Neuronal stem cell (in vitro differentiated cells): ENCODE measurements around the gene SYNGR4.

Experiments used
- DNase-seq: peaks from one replicate; pipeline ENCODE4 v3.0.0-alpha.2; 2013; ENCODE audit warnings: low spot score
- H2AFZ ChIP-seq: one replicate; pipeline ENCODE4 v1.6.1; 2013; ENCODE audit warnings: mild to moderate bottlenecking, low read length, inconsistent platforms
- H2AK5ac ChIP-seq: 2 replicates; pipeline ENCODE4 v1.6.1; 2013; ENCODE audit warnings: low read depth, mild to moderate bottlenecking, inconsistent platforms, low read length, moderate library complexity, mixed read lengths
- H2BK120ac ChIP-seq: 2 replicates; pipeline ENCODE4 v1.6.1; 2013; ENCODE audit warnings: low read depth, mild to moderate bottlenecking, inconsistent platforms, low read length, moderate library complexity, mixed read lengths
- H2BK12ac ChIP-seq: one replicate; pipeline ENCODE4 v1.6.1; 2013; ENCODE audit warnings: low read length, inconsistent platforms
- H2BK15ac ChIP-seq: 2 replicates; pipeline ENCODE4 v1.6.1; 2013; ENCODE audit warnings: mild to moderate bottlenecking, low read length, inconsistent platforms, mixed read lengths
- H2BK5ac ChIP-seq: one replicate; pipeline ENCODE4 v1.6.1; 2013; ENCODE audit warnings: inconsistent platforms, mild to moderate bottlenecking, low read length, moderate library complexity
- H3K14ac ChIP-seq: one replicate; pipeline ENCODE4 v1.6.1; 2013; ENCODE audit warnings: low read length, inconsistent platforms
- H3K18ac ChIP-seq: 2 replicates; pipeline ENCODE4 v1.6.1; 2013; ENCODE audit warnings: low read length, inconsistent platforms
- H3K23ac ChIP-seq: 2 replicates; pipeline ENCODE4 v1.6.1; 2013; ENCODE audit warnings: low read depth, mild to moderate bottlenecking, mixed read lengths, low read length, inconsistent platforms; ENCODE audit not compliant: poor library complexity
- H3K27ac ChIP-seq: replicated peaks from 3 replicates; pipeline ENCODE4 v1.5.1; 2013; ENCODE audit warnings: low read length, inconsistent platforms
- H3K27me3 ChIP-seq, 3 experiments: 2 replicates each; pipeline ENCODE4 v1.6.1; 2013; ENCODE audit warnings: low read length in 3 of 3, mild to moderate bottlenecking in 2 of 3, inconsistent platforms in 1 of 3, low read depth in 1 of 3, mixed read lengths in 1 of 3, moderate library complexity in 1 of 3; ENCODE audit not compliant: control insufficient read depth in 3 of 3, insufficient read depth in 3 of 3
- H3K36me3 ChIP-seq, 2 donors: replicated peaks in 1 of 2; 2 replicates each; pipeline ENCODE4 v1.6.1; 2013; ENCODE audit warnings: low read length in 2 of 2; ENCODE audit not compliant: control insufficient read depth in 2 of 2, insufficient read depth in 2 of 2
- H3K4ac ChIP-seq: 2 replicates; pipeline ENCODE4 v1.6.1; 2013; ENCODE audit warnings: inconsistent platforms, mild to moderate bottlenecking, low read length, moderate library complexity
- H3K4me1 ChIP-seq, 2 donors: 1 replicate in 1 of 2; 2 replicates in 1 of 2; pipeline ENCODE4 v1.6.1; 2013; ENCODE audit warnings: low read length in 2 of 2, low read depth in 1 of 2; ENCODE audit not compliant: control insufficient read depth in 2 of 2, insufficient read depth in 1 of 2
- H3K4me2 ChIP-seq: one replicate; pipeline ENCODE4 v1.6.1; 2013; ENCODE audit warnings: mild to moderate bottlenecking, low read length, inconsistent platforms; ENCODE audit not compliant: insufficient read depth, poor library complexity, severe bottlenecking
- H3K4me3 ChIP-seq, 2 donors: 2 replicates each; pipeline ENCODE4 v1.5.1; 2013; ENCODE audit warnings: low read length in 2 of 2, mild to moderate bottlenecking in 2 of 2, inconsistent platforms in 1 of 2, moderate library complexity in 1 of 2
- H3K79me1 ChIP-seq: one replicate; pipeline ENCODE4 v1.6.1; 2013; ENCODE audit warnings: low read depth, mild to moderate bottlenecking, inconsistent platforms, low read length, moderate library complexity
- H3K9ac ChIP-seq: one replicate; pipeline ENCODE4 v1.6.1; 2013; ENCODE audit warnings: mild to moderate bottlenecking, low read depth, low read length, inconsistent platforms; ENCODE audit not compliant: poor library complexity
- H3K9me3 ChIP-seq, 2 donors: replicated peaks in 1 of 2; 2 replicates each; pipeline versions ENCODE3 to v1.6.1; 2013; ENCODE audit warnings: low read length in 2 of 2, mild to moderate bottlenecking in 2 of 2, inconsistent platforms in 1 of 2, low read depth in 1 of 2, mixed read lengths in 1 of 2, moderate library complexity in 1 of 2; ENCODE audit not compliant: control insufficient read depth in 2 of 2, insufficient read depth in 1 of 2
- H4K8ac ChIP-seq: one replicate; pipeline ENCODE4 v1.6.1; 2013; ENCODE audit warnings: low read depth, mild to moderate bottlenecking, inconsistent platforms, low read length, moderate library complexity
- H4K91ac ChIP-seq: one replicate; pipeline ENCODE4 v1.6.1; 2013; ENCODE audit warnings: low read length, low read depth, mild to moderate bottlenecking, inconsistent platforms; ENCODE audit not compliant: poor library complexity
- WGBS, 2 donors: extraction: QIAGEN DNeasy Blood & Tissue Kit; methylation state at CpG; one replicate each; pipeline ENCODE4 v1.1.7; 2013; ENCODE audit warnings: missing lambda C conversion rate in 2 of 2, mixed read lengths in 1 of 2; ENCODE audit not compliant: insufficient read length in 2 of 2, insufficient replicate concordance in 1 of 2; ENCODE audit errors: extremely low coverage in 2 of 2; 5-methylcytosine and 5-hydroxymethylcytosine counted together

The SYNGR4 gene

DNA sequence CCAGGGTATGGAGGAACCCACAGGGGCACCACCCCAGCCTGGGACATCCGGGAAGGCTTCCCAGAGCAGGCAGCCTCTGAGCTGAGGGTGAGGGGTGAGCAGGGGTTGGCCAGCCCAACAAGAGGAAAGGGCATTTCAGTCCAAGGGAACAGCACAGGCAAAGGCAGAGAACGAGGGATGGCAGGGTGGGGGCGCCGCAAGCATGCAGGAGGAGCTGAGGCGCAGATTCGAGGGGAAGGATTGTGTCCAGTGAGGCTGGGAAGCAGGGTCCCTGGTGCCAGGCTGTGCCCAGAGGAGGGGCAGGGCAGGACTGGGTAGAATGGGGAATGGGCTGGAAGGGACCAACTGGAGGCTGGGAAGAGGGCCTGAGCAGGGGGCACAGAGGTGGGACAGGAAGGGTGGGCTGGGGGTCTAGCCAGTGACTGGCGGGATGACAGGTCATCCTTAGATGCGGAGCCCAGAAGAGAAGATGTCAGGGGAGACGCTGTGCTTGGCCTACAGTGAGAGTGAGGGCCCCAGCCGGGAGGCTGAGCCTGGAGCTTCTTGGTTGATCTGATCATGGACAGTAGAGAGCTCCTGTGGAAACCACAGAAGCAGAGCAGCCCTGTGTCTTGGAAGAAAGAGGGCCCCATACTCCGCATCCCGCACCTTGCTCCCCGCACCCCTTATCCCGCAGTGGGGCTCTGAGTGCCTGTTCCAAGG lies 25.2 kb upstream of the SYNGR4 start:
- peak overlapping the region; percentile 95 for H2AK5ac ChIP-seq
- DNase-seq, result no peak
- no peak overlapping the region for H3K4ac ChIP-seq
- H3K36me3 ChIP-seq, result no peaks in the 10 kb centered on the region
- no peak overlapping the region for H3K4me2 ChIP-seq
- no peak overlapping the region for H3K4me3 ChIP-seq
- no peaks in the 10 kb centered on the region for H3K4me1 ChIP-seq
- peak overlapping the region; percentile 30 for H3K9ac ChIP-seq
- WGBS, 2 donors, result no CpG with 5 or more reads among the region's 14 CpGs
- H3K18ac ChIP-seq, result peak overlapping the region; percentile 71
- H2BK5ac ChIP-seq, result no peak overlapping the region
- H3K79me1 ChIP-seq, result no peaks in the 10 kb centered on the region
- no peak overlapping the region for H2BK120ac ChIP-seq
- peak overlapping the region; percentile 81 for H2BK15ac ChIP-seq
- H3K14ac ChIP-seq, result peak overlapping the region; percentile 89
- peak overlapping the region; percentile 16 for H2BK12ac ChIP-seq
- H3K27ac ChIP-seq, result no peak overlapping the region
- peaks cover 0 to 10% (median 0%) of the 10 kb centered on the region in 3 experiments for H3K27me3 ChIP-seq
- H2AFZ ChIP-seq, result no peak overlapping the region
- H4K91ac ChIP-seq, result no peak overlapping the region
- peak overlapping the region; percentile 91 for H3K23ac ChIP-seq
- no peak overlapping the region for H4K8ac ChIP-seq
- no peaks in the 10 kb centered on the region for H3K9me3 ChIP-seq

DNA sequence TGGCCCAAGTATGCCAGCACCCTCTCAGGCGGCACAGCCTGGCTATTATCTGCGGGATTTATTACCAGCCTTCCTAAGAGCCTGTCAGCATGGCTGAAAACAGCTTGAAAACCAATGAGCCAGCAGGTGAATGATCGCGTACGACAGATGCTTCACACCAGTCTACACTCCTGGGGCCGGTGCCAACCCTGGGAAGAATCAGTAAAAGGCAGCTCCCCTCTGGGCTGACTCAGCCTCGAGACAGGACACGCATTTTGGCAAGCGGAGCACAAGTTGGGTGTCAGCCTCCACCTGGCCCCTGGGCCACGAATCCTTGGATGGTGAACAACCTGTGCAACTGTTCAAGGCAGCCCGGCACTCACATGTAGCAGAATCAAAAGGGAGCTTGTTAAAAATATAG lies 23.2 kb upstream of the SYNGR4 start:
- no peak overlapping the region for H3K27ac ChIP-seq
- no peak overlapping the region for H2BK120ac ChIP-seq
- no peak overlapping the region for H2AFZ ChIP-seq
- no peak overlapping the region for H2BK5ac ChIP-seq
- no peak overlapping the region for H3K9ac ChIP-seq
- H3K18ac ChIP-seq, result no peak overlapping the region
- H3K27me3 ChIP-seq, result peaks cover 0 to 10% (median 0%) of the 10 kb centered on the region in 3 experiments
- no peak overlapping the region for H4K8ac ChIP-seq
- no peaks in the 10 kb centered on the region for H3K9me3 ChIP-seq
- WGBS, 2 donors, result no CpG with 5 or more reads among the region's 11 CpGs
- DNase-seq, result no peak
- no peak overlapping the region for H3K4me3 ChIP-seq
- no peaks in the 10 kb centered on the region for H3K4me1 ChIP-seq
- no peak overlapping the region for H3K4me2 ChIP-seq
- no peak overlapping the region for H2BK12ac ChIP-seq
- H3K23ac ChIP-seq, result no peak overlapping the region
- H3K4ac ChIP-seq, result no peak overlapping the region
- H3K79me1 ChIP-seq, result no peaks in the 10 kb centered on the region
- peak overlapping the region; percentile 11 for H2AK5ac ChIP-seq
- no peak overlapping the region for H4K91ac ChIP-seq
- H2BK15ac ChIP-seq, result no peak overlapping the region
- no peak overlapping the region for H3K14ac ChIP-seq
- no peaks in the 10 kb centered on the region for H3K36me3 ChIP-seq

DNA sequence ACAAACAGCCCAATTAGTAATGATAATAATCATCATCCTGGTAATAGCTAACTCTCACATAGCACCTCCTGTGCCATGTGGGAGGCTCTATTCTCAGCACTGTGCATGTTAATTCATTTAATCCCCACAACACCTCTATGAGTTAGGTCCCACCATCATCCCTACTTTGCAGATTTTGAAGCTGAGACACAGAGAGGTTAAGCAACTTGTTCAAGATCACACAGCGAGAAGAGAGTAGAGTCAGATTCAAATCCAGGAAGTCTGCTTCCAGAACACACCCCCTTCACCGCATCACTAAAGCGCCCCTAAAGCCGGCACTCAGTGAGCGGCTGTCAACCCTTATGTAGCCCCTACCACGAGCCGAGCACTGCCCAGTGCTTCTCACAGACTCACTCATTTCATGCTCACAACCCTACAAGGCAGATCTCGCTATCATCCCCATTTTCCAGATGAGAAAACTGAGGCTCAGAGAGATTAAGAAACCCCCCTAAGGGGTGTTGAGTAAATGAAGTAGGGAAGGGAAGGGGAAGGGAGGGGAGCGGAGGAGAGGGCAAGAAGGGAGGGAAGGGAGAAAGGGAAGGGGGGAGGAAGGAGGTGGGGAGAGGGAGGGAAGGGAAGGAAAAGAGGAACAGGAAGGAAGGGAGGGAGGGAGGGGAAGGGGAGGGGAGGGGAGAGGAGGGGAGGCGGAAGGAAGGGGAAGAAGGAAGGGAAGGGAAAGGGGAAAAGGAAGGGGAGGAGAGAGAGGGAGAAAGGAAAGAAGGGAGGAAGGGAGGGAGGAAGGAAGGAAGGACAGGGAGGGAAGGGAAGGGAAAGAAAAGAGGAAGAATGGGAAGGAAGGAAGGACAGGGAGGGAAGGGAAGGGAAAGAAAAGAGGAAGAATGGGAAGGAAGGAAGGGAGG lies 22.4 kb upstream of the SYNGR4 start:
- Histone ChIP-seq H2AFZ (no peak overlapping the region), H3K4me3 (no peak overlapping the region), H3K36me3 (no peaks in the 10 kb centered on the region), H4K8ac (no peak overlapping the region), H3K23ac (no peak overlapping the region), H4K91ac (no peak overlapping the region), H3K4ac (no peak overlapping the region), H2BK5ac (no peak overlapping the region), H2BK12ac (no peak overlapping the region), H3K9me3 (no peaks in the 10 kb centered on the region), H2BK120ac (no peak overlapping the region), H3K27ac (no peak overlapping the region), H3K27me3 (peaks cover 0 to 10% (median 0%) of the 10 kb centered on the region in 3 experiments), H3K14ac (no peak overlapping the region), H2BK15ac (no peak overlapping the region), H3K18ac (no peak overlapping the region), H3K4me1 (no peaks in the 10 kb centered on the region), H3K4me2 (no peak overlapping the region), H2AK5ac (peak overlapping the region; percentile 75), H3K9ac (no peak overlapping the region), H3K79me1 (no peaks in the 10 kb centered on the region)
- no CpG with 5 or more reads among the region's 10 CpGs for WGBS, 2 donors
- DNase-seq, result no peak

DNA sequence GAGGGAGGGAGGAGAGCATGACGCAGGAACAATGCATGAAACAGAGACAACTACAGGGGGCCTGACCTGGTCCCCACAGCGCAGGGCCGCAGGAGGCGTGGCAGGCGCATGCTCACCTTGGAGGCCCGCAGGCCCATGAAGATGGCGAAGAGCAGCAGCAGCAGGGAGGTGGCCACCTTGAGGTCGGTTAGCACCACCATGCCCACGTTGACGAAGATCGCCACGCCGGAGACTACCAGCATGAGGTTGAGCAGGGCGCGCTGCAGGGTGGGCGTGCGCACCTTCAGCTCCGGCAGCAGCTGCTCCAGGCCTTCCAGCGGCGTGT lies 21.8 kb upstream of the SYNGR4 start:
- H3K23ac ChIP-seq, result peak overlapping the region; percentile 58
- H3K9ac ChIP-seq, result peak overlapping the region; percentile 70
- H3K9me3 ChIP-seq, result no peaks in the 10 kb centered on the region
- no CpG with 5 or more reads among the region's 20 CpGs for WGBS, 2 donors
- H2BK12ac ChIP-seq, result no peak overlapping the region
- H3K27me3 ChIP-seq, result peaks cover 0 to 10% (median 0%) of the 10 kb centered on the region in 3 experiments
- no peaks in the 10 kb centered on the region for H3K79me1 ChIP-seq
- H3K27ac ChIP-seq, result no peak overlapping the region
- no peak overlapping the region for H3K14ac ChIP-seq
- peak overlapping the region; percentile 75 for H2AK5ac ChIP-seq
- no peak overlapping the region for H3K4me3 ChIP-seq
- no peak overlapping the region for H3K4me2 ChIP-seq
- no peak for DNase-seq
- H3K4me1 ChIP-seq, result no peaks in the 10 kb centered on the region
- no peak overlapping the region for H4K8ac ChIP-seq
- H2BK5ac ChIP-seq, result no peak overlapping the region
- no peak overlapping the region for H4K91ac ChIP-seq
- no peak overlapping the region for H2BK120ac ChIP-seq
- H2AFZ ChIP-seq, result no peak overlapping the region
- no peak overlapping the region for H3K4ac ChIP-seq
- H3K18ac ChIP-seq, result peak overlapping the region; percentile 93
- H3K36me3 ChIP-seq, result no peaks in the 10 kb centered on the region
- no peak overlapping the region for H2BK15ac ChIP-seq
